Esophagus squamous epithelium (tissue), 4 donors: ENCODE data around the gene CXCL9.

Source experiments
- POLR2A ChIP-seq, 4 donors: fragments of 450-650 bp; IDR thresholded peaks; one replicate each; pipeline ENCODE4 v1.6.1; 2017; ENCODE audit warnings: antibody characterized with exemption in 4 of 4, mild to moderate bottlenecking in 4 of 4, moderate library complexity in 3 of 4
- TF ChIP-seq, protein P1 (sequence below), 6 experiments: fragments of 450-650 bp in 4 of 6; fragments of 200-600 bp in 2 of 6; sonication (generic) in 2 of 6; IDR thresholded peaks; one replicate each; pipeline ENCODE4 v1.5.1; 2016 to 2019; ENCODE audit warnings: antibody characterized with exemption in 6 of 6, mild to moderate bottlenecking in 4 of 6, moderate library complexity in 4 of 6

- TF ChIP-seq, protein P1, sequence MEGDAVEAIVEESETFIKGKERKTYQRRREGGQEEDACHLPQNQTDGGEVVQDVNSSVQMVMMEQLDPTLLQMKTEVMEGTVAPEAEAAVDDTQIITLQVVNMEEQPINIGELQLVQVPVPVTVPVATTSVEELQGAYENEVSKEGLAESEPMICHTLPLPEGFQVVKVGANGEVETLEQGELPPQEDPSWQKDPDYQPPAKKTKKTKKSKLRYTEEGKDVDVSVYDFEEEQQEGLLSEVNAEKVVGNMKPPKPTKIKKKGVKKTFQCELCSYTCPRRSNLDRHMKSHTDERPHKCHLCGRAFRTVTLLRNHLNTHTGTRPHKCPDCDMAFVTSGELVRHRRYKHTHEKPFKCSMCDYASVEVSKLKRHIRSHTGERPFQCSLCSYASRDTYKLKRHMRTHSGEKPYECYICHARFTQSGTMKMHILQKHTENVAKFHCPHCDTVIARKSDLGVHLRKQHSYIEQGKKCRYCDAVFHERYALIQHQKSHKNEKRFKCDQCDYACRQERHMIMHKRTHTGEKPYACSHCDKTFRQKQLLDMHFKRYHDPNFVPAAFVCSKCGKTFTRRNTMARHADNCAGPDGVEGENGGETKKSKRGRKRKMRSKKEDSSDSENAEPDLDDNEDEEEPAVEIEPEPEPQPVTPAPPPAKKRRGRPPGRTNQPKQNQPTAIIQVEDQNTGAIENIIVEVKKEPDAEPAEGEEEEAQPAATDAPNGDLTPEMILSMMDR (IDR thresholded peaks at IDR 0.05) = no peak
- no peak for TF ChIP-seq POLR2A (IDR thresholded peaks at IDR 0.05)
Measured at GRCh38 chr4:75989846-75990528, 17.3 kb downstream of the CXCL9 start.
